HG03521 (cell line): ENCODE measurements around the gene FBH1.
"Not testable (repeated sequence)": the region's sequence is repeated elsewhere in the genome, so short reads cannot be mapped to it uniquely, and the experiment has no call there.

Experiments
- ATAC-seq: cut with Tn5 transposase; IDR thresholded peaks from one replicate; pipeline ENCODE4 v1.9.1; 2021; ENCODE audit warnings: mild to moderate bottlenecking, moderate library complexity; ENCODE audit not compliant: unreplicated experiment

Gene FBH1

GRCh38 chr10:5873515-5873995 lies 16.5 kb upstream of the FBH1 start:
- ATAC-seq: peak; percentile 76

GRCh38 chr10:5876181-5876768 lies 13.8 kb upstream of the FBH1 start:
- no peak for ATAC-seq

- ATAC-seq: not testable (repeated sequence)
Observed at GRCh38 chr10:5877041-5877440, 13.0 kb upstream of the FBH1 start.

GRCh38 chr10:5882961-5883360 lies 7.1 kb upstream of the FBH1 start:
- ATAC-seq: no peak

- no peak for ATAC-seq
Observed at GRCh38 chr10:5885619-5886018, 4.4 kb upstream of the FBH1 start.

- ATAC-seq: no peak
Observed at GRCh38 chr10:5887029-5887428, 3.0 kb upstream of the FBH1 start.

GRCh38 chr10:5887641-5888040 lies 2.4 kb upstream of the FBH1 start:
- ATAC-seq: no peak

GRCh38 chr10:5888351-5888750 lies 1.7 kb upstream of the FBH1 start:
- no peak for ATAC-seq

GRCh38 chr10:5888843-5889623 lies 1.0 kb upstream of the FBH1 start:
- ATAC-seq: peak; percentile 25

GRCh38 chr10:5890452-5890915 lies 441 bp downstream of the FBH1 start:
- ATAC-seq: no peak

- ATAC-seq: no peak
Observed at GRCh38 chr10:5891009-5891408, 966 bp downstream of the FBH1 start.

- ATAC-seq: no peak
Observed at GRCh38 chr10:5892007-5892406, 2.0 kb downstream of the FBH1 start.

GRCh38 chr10:5893321-5893720 lies 3.3 kb downstream of the FBH1 start:
- no peak for ATAC-seq

- no peak for ATAC-seq
Observed at GRCh38 chr10:5894403-5894802, 4.4 kb downstream of the FBH1 start.

- no peak for ATAC-seq
Observed at GRCh38 chr10:5894873-5895272, 4.8 kb downstream of the FBH1 start.

- no peak for ATAC-seq
Observed at GRCh38 chr10:5895365-5895764, 5.3 kb downstream of the FBH1 start.

GRCh38 chr10:5895804-5896203 lies 5.8 kb downstream of the FBH1 start:
- ATAC-seq: peak; percentile 53

- ATAC-seq: peak; percentile 9
Observed at GRCh38 chr10:5896208-5897052, 6.4 kb downstream of the FBH1 start.

- no peak for ATAC-seq
Observed at GRCh38 chr10:5897053-5897340, 7.0 kb downstream of the FBH1 start.

- no peak for ATAC-seq
Observed at GRCh38 chr10:5897504-5897903, 7.5 kb downstream of the FBH1 start.

- ATAC-seq: no peak
Observed at GRCh38 chr10:5898163-5898562, 8.1 kb downstream of the FBH1 start.

- ATAC-seq: no peak
Observed at GRCh38 chr10:5900247-5900646, 10.2 kb downstream of the FBH1 start.
